Small intestine (tissue), 7 donors: ENCODE measurements around the gene TMEM233. TPM values are rescaled to one million over a fixed set of nuclear protein-coding genes. Genes with fewer than 3 reads are reported as not detected.

Experiments
- DNase-seq, 2 donors: peaks; one replicate each; pipeline versions ENCODE4 v3.0.0 to v3.0.0-alpha.2; 2013
- FAIRE-seq: peaks from 2 replicates; lab custom pipeline; 2012; peaks lifted over from hg19 to GRCh38; lab: Jason Lieb, UNC
- H3K27ac ChIP-seq, 3 donors: one replicate each; pipeline ENCODE4 v1.5.1; 2013; ENCODE audit warnings: low read length in 2 of 3, mild to moderate bottlenecking in 2 of 3, control low read depth in 1 of 3, inconsistent platforms in 1 of 3, low read depth in 1 of 3, moderate library complexity in 1 of 3
- H3K27me3 ChIP-seq, 3 donors: one replicate each; pipeline ENCODE4 v1.6.1; 2013; ENCODE audit warnings: low read length in 3 of 3, inconsistent platforms in 1 of 3; ENCODE audit not compliant: control insufficient read depth in 3 of 3, insufficient read depth in 3 of 3
- H3K36me3 ChIP-seq, 3 donors: one replicate each; pipeline ENCODE4 v1.6.1; 2013; ENCODE audit warnings: low read length in 3 of 3, inconsistent platforms in 1 of 3, low read depth in 1 of 3, mild to moderate bottlenecking in 1 of 3, moderate library complexity in 1 of 3; ENCODE audit not compliant: control insufficient read depth in 3 of 3, insufficient read depth in 2 of 3
- H3K4me1 ChIP-seq, 3 donors: one replicate each; pipeline ENCODE4 v1.6.1; 2013; ENCODE audit warnings: low read length in 2 of 3, inconsistent platforms in 1 of 3, low read depth in 1 of 3, mild to moderate bottlenecking in 1 of 3, moderate library complexity in 1 of 3; ENCODE audit not compliant: control insufficient read depth in 3 of 3, insufficient read depth in 2 of 3
- H3K4me3 ChIP-seq, 3 donors: one replicate each; pipeline ENCODE4 v1.5.1; 2013; ENCODE audit warnings: low read length in 3 of 3, control low read depth in 1 of 3, inconsistent platforms in 1 of 3, low read depth in 1 of 3, mild to moderate bottlenecking in 1 of 3, moderate library complexity in 1 of 3
- H3K9me3 ChIP-seq, 2 donors: one replicate each; pipeline ENCODE4 v1.6.1; 2013; ENCODE audit warnings: low read depth in 1 of 2, low read length in 1 of 2; ENCODE audit not compliant: control insufficient read depth in 2 of 2, insufficient read depth in 1 of 2
- WGBS, 3 donors: extraction: QIAGEN DNeasy Blood & Tissue Kit; methylation state at CpG; one replicate each; pipeline ENCODE4 v1.1.7; 2013; 5-methylcytosine and 5-hydroxymethylcytosine counted together
- polyA plus RNA-seq, 4 donors: library from polyadenylated mRNA; stranded (reverse) in 3 of 4; unstranded in 1 of 4; fragments of 200-250 nt in 3 of 4; fragments of 120-200 nt in 1 of 4; gene quantifications; one replicate each; pipeline versions ENCODE4 v1.2.1 to v1.2.3, GENCODE V29; 2013
- donor health status: healthy with polysubstance abuse.
- donor health status: control.
- donor health status: control.
- donor health status: Bipolar disorder and iron deficiency.
- donor health status: healthy.

The TMEM233 gene
- polyA plus RNA-seq, 4 donors = 0.18 to 0.58 TPM; not detected in 2

DNA sequence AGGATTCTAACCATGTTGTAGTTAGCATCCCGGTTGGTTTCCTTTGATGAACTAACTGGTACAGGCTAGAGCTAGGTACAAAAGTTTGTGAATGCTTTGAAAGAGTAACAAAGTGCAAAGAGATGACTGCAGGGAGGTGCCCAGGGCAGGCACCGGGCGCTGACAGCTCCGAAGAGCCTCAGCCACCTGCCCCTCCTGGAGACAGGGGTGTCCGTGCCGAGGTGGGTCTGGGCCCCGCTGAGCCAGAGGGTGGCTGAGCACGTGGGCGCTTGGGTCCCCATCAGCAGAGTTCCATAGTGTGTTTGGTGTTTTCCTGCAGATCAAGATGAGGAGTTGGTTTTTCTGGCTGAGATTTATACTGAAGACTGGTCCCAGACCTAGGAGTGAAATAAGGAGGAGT lies 94.3 kb downstream of the TMEM233 start:
- Histone ChIP-seq H3K9me3 (no peaks in the 10 kb centered on the region), H3K27me3 (no peaks in the 10 kb centered on the region), H3K4me1 (peaks cover 13 to 59% (median 20%) of the 10 kb centered on the region in 3 donors), H3K4me3 (no peak overlapping the region), H3K36me3 (peaks cover 0 to 16% (median 2%) of the 10 kb centered on the region in 3 donors), H3K27ac (no peak overlapping the region)
- DNase-seq (no peak), FAIRE-seq (no peak)
- WGBS, 3 donors = 78 to 92% (median 83%) methylated on average over 9 of the region's 9 CpGs

DNA sequence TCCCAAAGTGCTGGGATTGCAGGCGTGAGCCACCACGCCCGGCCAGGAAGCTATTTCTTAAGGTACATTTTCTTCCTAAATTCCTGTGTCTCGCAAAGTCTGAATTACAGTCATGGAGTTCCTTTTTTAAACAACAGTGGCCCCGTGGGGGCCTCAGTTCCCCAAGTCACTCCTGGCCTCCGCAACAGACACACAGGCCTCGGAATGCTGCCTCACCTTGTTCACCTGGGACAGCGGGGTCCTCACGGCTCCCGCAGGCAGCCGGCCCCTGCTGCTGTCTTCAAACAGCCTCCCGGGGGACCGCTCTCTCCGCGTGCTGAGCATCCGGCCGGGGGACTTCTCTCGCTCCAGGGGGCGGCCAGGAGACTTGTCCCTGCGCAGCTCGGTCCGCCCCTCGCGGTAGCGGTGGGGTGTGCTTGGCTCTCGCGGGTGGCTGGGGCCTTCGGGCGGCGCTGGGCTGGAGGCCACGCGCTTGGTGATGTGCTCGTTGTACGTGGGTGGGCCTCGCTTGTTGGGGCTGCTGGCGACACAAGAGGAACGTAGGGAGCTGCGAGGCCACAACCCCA lies 96.4 kb downstream of the TMEM233 start:
- Histone ChIP-seq H3K9me3 (no peaks in the 10 kb centered on the region), H3K36me3 (peaks cover 0 to 16% (median 0%) of the 10 kb centered on the region in 3 donors), H3K4me1 (peaks cover 11 to 59% (median 12%) of the 10 kb centered on the region in 3 donors), H3K27me3 (no peaks in the 10 kb centered on the region), H3K4me3 (no peak overlapping the region), H3K27ac (no peak overlapping the region)
- WGBS, 3 donors = 97 to 98% (median 98%) methylated on average over 37 to 38 of the region's 38 CpGs
- FAIRE-seq (no peak), DNase-seq (no peak)

DNA sequence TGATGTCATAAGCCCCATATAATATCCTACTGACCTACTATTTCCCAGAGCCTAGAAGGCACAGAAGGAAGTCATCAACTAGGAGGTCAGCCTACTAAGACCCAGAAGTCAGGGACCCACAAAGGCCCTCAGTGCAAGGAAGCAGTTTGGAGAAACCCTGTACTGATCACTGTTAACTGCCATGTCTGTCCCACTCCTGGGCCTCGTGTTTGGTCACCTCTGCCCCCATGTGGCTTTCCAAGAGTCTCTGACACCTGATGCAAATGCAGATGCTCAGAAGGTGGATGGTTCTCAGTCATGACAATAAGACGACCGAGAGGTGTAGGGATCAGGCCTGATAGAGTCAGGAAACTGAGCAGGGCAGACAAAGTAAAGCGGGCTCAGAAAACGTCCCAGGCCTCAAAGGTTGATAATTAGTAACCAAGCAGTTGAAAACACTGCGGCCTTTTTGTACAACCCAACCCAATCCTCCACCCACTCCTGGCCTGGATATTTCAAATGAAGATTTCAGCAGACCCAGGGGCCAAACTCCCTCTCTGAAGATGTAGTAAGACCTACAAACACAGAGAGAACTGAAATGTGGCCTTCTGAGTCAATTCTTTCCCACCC lies 97.7 kb downstream of the TMEM233 start:
- DNase-seq (peak in 1 of 2 donors; percentile 56), FAIRE-seq (no peak)
- Histone ChIP-seq H3K4me3 (no peak overlapping the region), H3K9me3 (no peaks in the 10 kb centered on the region), H3K4me1 (peaks cover 11 to 48% (median 11%) of the 10 kb centered on the region in 3 donors), H3K36me3 (peaks cover 0 to 14% (median 0%) of the 10 kb centered on the region in 3 donors), H3K27ac (peak overlapping the region in 1 of 3 donors; percentile 84), H3K27me3 (no peaks in the 10 kb centered on the region)
- 80 to 84% (median 81%) methylated on average over 6 of the region's 6 CpGs for WGBS, 3 donors

DNA sequence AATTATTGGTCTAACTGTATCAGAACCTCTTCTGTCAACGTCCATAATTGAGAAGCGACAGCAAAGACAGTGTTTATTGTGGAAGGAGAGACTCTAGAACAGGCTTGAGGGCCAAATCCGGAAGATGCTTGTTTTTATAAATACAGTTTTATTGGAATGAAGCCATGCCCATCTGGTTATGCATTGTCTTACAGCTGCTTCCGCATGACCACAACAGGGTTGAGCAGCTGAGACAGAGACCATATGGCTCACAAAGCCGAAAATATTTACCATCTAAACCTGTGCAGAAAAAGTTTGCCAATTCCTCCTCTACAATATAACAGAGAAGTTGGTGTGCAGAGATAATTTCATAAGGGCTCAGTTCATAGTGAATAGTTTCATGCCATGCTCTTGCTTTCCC lies 98.8 kb downstream of the TMEM233 start:
- peak overlapping the region; percentile 66 to 84 (median 69) for H3K27ac ChIP-seq
- WGBS, 3 donors = 51 to 59% (median 58%) methylated on average over 5 of the region's 5 CpGs
- H3K4me3 ChIP-seq = no peak overlapping the region
- peaks cover 0 to 8% (median 0%) of the 10 kb centered on the region in 3 donors for H3K36me3 ChIP-seq
- DNase-seq (no peak), FAIRE-seq (no peak)
- H3K4me1 ChIP-seq = peaks cover 8 to 37% (median 11%) of the 10 kb centered on the region in 3 donors
- H3K9me3 ChIP-seq = no peaks in the 10 kb centered on the region
- H3K27me3 ChIP-seq = no peaks in the 10 kb centered on the region

Other genes starting within 250 kb of the TMEM233 start
- gene PRKAB1, start 74.4 kb downstream of the TMEM233 start, polyA plus RNA-seq = 10 to 100 TPM; 32.3 to 70.2 (median 64.0) TPM